ENCODE data around the gene HDGF. TPM values are rescaled to one million over a fixed set of nuclear protein-coding genes. Genes with fewer than 3 reads are reported as not detected.

Gene HDGF
- total and polyA plus RNA-seq, 2 experiments from 2014 or later, result 106 to 251 TPM

GRCh38 chr1:156693848-156694689, 57.4 kb downstream of the HDGF start (continued):
- TF ChIP-seq REST (IDR thresholded peaks at IDR 0.05; ENCODE audit: unreplicated experiment) (no peak), STAT1 (IDR thresholded peaks at IDR 0.05; ENCODE audit: unreplicated experiment) (no peak), ZNF114 (CRISPR knock-in tag; IDR thresholded peaks at IDR 0.05) (no peak), ZNF462 (CRISPR knock-in tag; IDR thresholded peaks at IDR 0.05) (no peak)

Measured in GM23338 (cell line).